HEK293 (cell line): ENCODE measurements around the gene CTSA.

Source experiments
- CTCF ChIA-PET: fragments of 350-600 bp; formaldehyde crosslinking; extraction: SDS; loops from one replicate; lab custom pipeline; 2021; ENCODE audit warnings: antibody characterized with exemption; lab: Yijun Ruan, JAX
- POLR2A ChIA-PET: fragments of 300-600 bp; formaldehyde crosslinking; extraction: SDS; loops from one replicate; lab custom pipeline; 2020; ENCODE audit warnings: antibody characterized with exemption, inconsistent platforms; lab: Yijun Ruan, JAX
- H3K27ac ChIP-seq: fragments of 200-500 bp; sonication (Bioruptor generic); 2 replicates; pipeline ENCODE4 v1.5.1; 2014; ENCODE audit warnings: low read depth, low read length, control low read depth, inconsistent platforms; ENCODE audit errors: extremely low read depth
- H3K36me3 ChIP-seq, 2 experiments: fragments of 200-500 bp in 1 of 2; sonication (Bioruptor generic) in 1 of 2; 1 replicate in 1 of 2; 2 replicates in 1 of 2; pipeline ENCODE4 v1.5.1; 2014 to 2017; ENCODE audit warnings: inconsistent platforms in 2 of 2, low read length in 2 of 2; ENCODE audit not compliant: control insufficient read depth in 2 of 2, insufficient read depth in 1 of 2
- H3K4me1 ChIP-seq: fragments of 200-500 bp; sonication (Bioruptor generic); 2 replicates; pipeline ENCODE4 v1.5.1; 2014; ENCODE audit warnings: mild to moderate bottlenecking, low read length, inconsistent platforms; ENCODE audit not compliant: control insufficient read depth, insufficient read depth
- H3K4me3 ChIP-seq: 2 replicates; pipeline ENCODE4 v1.5.1; 2011; ENCODE audit warnings: low read depth, mild to moderate bottlenecking, control low read depth, low read length, moderate library complexity
- H3K9me3 ChIP-seq: fragments of 200-500 bp; sonication (Bioruptor generic); 2 replicates; pipeline ENCODE4 v1.5.1; 2014; ENCODE audit warnings: low read depth, low read length, inconsistent platforms; ENCODE audit not compliant: control insufficient read depth, insufficient read depth
- KLF10 ChIP-seq: fragments of 450-650 bp; IDR thresholded peaks from 2 replicates; pipeline ENCODE4 v1.5.1; 2018; ENCODE audit warnings: missing biosample characterization, mild to moderate bottlenecking, missing genetic modification characterization
- KLF8 ChIP-seq: fragments of 450-650 bp; formaldehyde crosslinking; IDR thresholded peaks from 2 replicates; pipeline ENCODE4 v1.5.1; 2016; ENCODE audit warnings: missing biosample characterization, missing genetic modification characterization
- RBAK ChIP-seq: fragments of 450-650 bp; formaldehyde crosslinking; IDR thresholded peaks from 2 replicates; pipeline ENCODE4 v1.5.1; 2016; ENCODE audit warnings: missing biosample characterization, missing genetic modification characterization
- ZNF121 ChIP-seq: fragments of 450-650 bp; formaldehyde crosslinking; IDR thresholded peaks from 2 replicates; pipeline ENCODE4 v1.5.1; 2016; ENCODE audit warnings: missing biosample characterization, missing genetic modification characterization
- ZNF223 ChIP-seq: fragments of 450-650 bp; formaldehyde crosslinking; IDR thresholded peaks from 2 replicates; pipeline ENCODE4 v1.5.1; 2016; ENCODE audit warnings: missing biosample characterization, missing genetic modification characterization
- ZNF350 ChIP-seq: fragments of 450-650 bp; formaldehyde crosslinking; IDR thresholded peaks from 2 replicates; pipeline ENCODE4 v1.5.0; 2017; ENCODE audit warnings: missing biosample characterization, mild to moderate bottlenecking, missing genetic modification characterization
- ZNF521 ChIP-seq: fragments of 450-650 bp; formaldehyde crosslinking; IDR thresholded peaks from 2 replicates; pipeline ENCODE4 v1.5.1; 2017; ENCODE audit warnings: missing biosample characterization, mild to moderate bottlenecking, missing genetic modification characterization
- ZNF623 ChIP-seq: fragments of 450-650 bp; formaldehyde crosslinking; IDR thresholded peaks from 2 replicates; pipeline ENCODE4 v1.5.1; 2016; ENCODE audit warnings: missing biosample characterization, missing genetic modification characterization
- ZNF776 ChIP-seq: fragments of 450-650 bp; formaldehyde crosslinking; IDR thresholded peaks from 2 replicates; pipeline ENCODE4 v1.5.0; 2017; ENCODE audit warnings: missing biosample characterization, missing genetic modification characterization, borderline replicate concordance
- ZNF777 ChIP-seq: fragments of 450-650 bp; formaldehyde crosslinking; IDR thresholded peaks from 2 replicates; pipeline ENCODE4 v1.5.1; 2017; ENCODE audit warnings: missing biosample characterization, missing genetic modification characterization, borderline replicate concordance
- TF ChIP-seq, protein P1 (sequence below): fragments of 450-650 bp; formaldehyde crosslinking; IDR thresholded peaks from 2 replicates; pipeline ENCODE4 v1.5.1; 2017; ENCODE audit warnings: missing biosample characterization, missing genetic modification characterization
- TF ChIP-seq, protein P2 (sequence below): fragments of 450-650 bp; formaldehyde crosslinking; IDR thresholded peaks from 2 replicates; pipeline ENCODE4 v1.5.1; 2017; ENCODE audit warnings: missing biosample characterization, missing genetic modification characterization
- TF ChIP-seq, protein P3 (sequence below): fragments of 450-650 bp; formaldehyde crosslinking; IDR thresholded peaks from 2 replicates; pipeline ENCODE4 v1.5.1; 2016; ENCODE audit warnings: missing biosample characterization, missing genetic modification characterization

CTSA gene

DNA sequence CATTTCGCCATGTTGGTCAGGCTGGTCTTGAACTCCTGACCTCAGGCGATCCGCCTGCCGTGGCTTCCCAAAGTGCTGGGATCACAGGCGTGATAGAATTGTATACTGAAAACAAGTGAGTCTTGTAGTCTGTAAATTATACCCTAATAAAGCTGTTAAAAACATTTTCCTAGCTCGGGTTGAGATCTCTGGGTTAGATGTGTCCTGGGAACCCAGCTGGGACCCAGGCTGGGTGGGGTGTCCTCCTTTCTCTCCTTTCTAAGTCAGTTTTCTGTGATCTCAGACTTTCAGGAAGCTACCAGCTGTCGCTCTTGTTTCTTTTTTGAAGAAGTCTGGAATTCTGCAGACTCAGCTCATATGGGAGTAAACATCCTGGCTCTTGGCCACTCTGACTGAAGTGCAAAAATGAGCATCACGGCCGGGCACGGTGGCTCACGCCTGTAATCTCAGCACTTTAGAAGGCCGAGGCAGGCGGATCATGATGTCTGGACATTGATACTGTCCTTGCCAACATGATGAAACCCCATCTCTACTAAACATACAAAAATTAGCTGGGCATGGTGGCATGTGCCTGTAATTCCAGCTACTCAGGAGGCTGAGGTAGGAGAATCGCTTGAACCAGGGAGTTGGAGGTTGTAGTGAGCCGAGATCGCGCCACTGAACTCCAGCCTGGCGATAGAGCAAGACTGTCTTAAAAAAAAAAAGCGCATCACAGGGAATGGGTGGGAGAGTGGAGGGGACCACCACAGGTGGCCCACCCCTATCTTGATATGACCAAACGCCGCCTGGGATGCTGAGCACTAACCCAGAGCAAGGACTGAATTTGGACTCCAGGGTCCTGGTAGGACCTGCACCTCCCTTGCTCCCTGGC is 33.5 kb downstream of the CTSA start:
- CTCF ChIA-PET = interaction anchor here (0.6 kb wide), 1 partner anchor 295 kb away, joined by 4 read pairs; the partner anchor contains the start of gene WFDC10A
- no peaks in the 10 kb centered on the region for H3K9me3 ChIP-seq
- no peaks in the 10 kb centered on the region for H3K4me1 ChIP-seq
- POLR2A ChIA-PET = interaction anchor here (2.4 kb wide), 1 partner anchor 9 kb away, joined by 14 read pairs; the partner anchor contains the start of gene PCIF1
- no peak overlapping the region for H3K4me3 ChIP-seq
- H3K36me3 ChIP-seq = no peaks in the 10 kb centered on the region
- TF ChIP-seq ZNF350 (tag by site-specific recombination) (no peak), ZNF777 (tag by site-specific recombination) (no peak)
- TF ChIP-seq, protein P1, sequence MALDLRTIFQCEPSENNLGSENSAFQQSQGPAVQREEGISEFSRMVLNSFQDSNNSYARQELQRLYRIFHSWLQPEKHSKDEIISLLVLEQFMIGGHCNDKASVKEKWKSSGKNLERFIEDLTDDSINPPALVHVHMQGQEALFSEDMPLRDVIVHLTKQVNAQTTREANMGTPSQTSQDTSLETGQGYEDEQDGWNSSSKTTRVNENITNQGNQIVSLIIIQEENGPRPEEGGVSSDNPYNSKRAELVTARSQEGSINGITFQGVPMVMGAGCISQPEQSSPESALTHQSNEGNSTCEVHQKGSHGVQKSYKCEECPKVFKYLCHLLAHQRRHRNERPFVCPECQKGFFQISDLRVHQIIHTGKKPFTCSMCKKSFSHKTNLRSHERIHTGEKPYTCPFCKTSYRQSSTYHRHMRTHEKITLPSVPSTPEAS (tag by site-specific recombination) = no peak
- H3K27ac ChIP-seq = no peak overlapping the region

DNA sequence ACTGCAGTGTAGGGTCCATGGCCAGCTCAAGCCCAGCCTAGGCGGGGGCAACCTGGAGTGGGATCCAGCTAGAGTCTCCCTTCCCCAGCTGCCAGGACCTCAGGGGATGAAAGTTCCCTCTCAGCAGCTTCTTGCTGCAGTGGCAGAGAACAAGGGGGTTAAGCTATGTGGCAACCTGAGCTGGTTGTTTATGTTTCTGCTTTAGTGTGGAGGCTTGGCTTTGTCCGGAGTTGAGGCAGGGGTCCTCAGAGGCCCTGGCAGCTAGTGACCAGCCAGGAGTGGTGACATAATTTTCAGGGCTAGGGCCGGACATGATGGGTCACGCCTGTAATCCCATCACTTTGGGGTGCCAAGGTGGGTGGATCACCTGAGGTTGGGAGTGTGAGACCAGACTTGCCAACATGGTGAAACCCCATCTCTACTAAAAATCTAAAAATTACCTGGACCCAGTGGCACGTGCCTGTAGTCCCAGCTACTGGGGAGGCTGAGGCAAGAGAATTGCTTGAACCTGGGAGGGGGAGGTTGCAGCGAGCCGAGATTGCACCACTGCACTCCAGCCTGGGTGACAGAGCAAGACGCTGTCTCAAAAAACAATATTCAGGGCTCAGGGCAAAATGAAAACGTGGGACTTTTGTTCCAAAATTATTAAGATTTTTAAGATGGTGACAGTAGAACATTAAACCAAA is 34.8 kb downstream of the CTSA start:
- CTCF ChIA-PET = no interaction called here
- H3K4me3 ChIP-seq = no peak overlapping the region

DNA sequence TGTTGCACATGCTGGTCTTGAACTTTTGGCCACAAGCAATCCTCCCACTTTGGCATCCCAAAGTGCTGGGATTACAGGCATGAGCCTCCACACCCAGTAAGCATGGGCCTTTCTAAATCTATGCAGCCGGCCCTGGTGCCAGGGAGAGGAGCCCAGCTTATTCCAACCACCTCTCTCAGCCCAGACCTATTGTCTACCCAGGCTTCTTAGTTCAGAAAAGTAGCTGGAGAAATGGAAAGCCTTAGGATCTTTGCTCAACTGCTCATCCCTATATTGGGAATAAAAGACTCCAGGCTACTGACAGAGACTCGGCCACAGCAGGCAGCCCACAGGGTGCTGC is 35.6 kb downstream of the CTSA start:
- H3K9me3 ChIP-seq = no peaks in the 10 kb centered on the region
- H3K4me3 ChIP-seq = no peak overlapping the region
- ChIA-PET CTCF (interaction anchor here (0.6 kb wide), 1 partner anchor 49 kb away, joined by 3 read pairs; no protein-coding TSS in a partner anchor), POLR2A (no interaction called here)
- H3K4me1 ChIP-seq = no peaks in the 10 kb centered on the region
- H3K27ac ChIP-seq = no peak overlapping the region
- H3K36me3 ChIP-seq = no peaks in the 10 kb centered on the region
- TF ChIP-seq ZNF223 (tag by site-specific recombination) = no peak

More for the DNA sequence above, 34.8 kb downstream of the CTSA start:
- POLR2A ChIA-PET = interaction anchor here (0.7 to 2.4 kb wide), 2 partner anchors 8 to 20 kb away, joined by 3 to 14 read pairs; partner anchors contain the start of gene PCIF1
- H3K9me3 ChIP-seq = no peaks in the 10 kb centered on the region
- no peaks in the 10 kb centered on the region for H3K4me1 ChIP-seq
- no peaks in the 10 kb centered on the region for H3K36me3 ChIP-seq
- H3K27ac ChIP-seq = no peak overlapping the region
- TF ChIP-seq ZNF776 (no peak), KLF8 (tag by site-specific recombination) (no peak), ZNF623 (tag by site-specific recombination) (no peak), ZNF121 (no peak), RBAK (tag by site-specific recombination) (no peak), KLF10 (tag by site-specific recombination) (no peak), ZNF521 (tag by site-specific recombination) (no peak)
- TF ChIP-seq, protein P2, sequence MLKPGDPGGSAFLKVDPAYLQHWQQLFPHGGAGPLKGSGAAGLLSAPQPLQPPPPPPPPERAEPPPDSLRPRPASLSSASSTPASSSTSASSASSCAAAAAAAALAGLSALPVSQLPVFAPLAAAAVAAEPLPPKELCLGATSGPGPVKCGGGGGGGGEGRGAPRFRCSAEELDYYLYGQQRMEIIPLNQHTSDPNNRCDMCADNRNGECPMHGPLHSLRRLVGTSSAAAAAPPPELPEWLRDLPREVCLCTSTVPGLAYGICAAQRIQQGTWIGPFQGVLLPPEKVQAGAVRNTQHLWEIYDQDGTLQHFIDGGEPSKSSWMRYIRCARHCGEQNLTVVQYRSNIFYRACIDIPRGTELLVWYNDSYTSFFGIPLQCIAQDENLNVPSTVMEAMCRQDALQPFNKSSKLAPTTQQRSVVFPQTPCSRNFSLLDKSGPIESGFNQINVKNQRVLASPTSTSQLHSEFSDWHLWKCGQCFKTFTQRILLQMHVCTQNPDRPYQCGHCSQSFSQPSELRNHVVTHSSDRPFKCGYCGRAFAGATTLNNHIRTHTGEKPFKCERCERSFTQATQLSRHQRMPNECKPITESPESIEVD (tag by site-specific recombination) = no peak
- TF ChIP-seq, protein P3, sequence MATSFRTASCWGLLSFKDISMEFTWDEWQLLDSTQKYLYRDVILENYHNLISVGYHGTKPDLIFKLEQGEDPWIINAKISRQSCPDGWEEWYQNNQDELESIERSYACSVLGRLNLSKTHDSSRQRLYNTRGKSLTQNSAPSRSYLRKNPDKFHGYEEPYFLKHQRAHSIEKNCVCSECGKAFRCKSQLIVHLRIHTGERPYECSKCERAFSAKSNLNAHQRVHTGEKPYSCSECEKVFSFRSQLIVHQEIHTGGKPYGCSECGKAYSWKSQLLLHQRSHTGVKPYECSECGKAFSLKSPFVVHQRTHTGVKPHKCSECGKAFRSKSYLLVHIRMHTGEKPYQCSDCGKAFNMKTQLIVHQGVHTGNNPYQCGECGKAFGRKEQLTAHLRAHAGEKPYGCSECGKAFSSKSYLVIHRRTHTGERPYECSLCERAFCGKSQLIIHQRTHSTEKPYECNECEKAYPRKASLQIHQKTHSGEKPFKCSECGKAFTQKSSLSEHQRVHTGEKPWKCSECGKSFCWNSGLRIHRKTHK (tag by site-specific recombination) = no peak
